Type B pancreatic cell (in vitro differentiated cells): ENCODE measurements around the gene INIP. TPM values are rescaled to one million over a fixed set of nuclear protein-coding genes. Genes with fewer than 3 reads are reported as not detected.

Source experiments
- DNase-seq: peaks from one replicate; pipeline ENCODE4 v3.0.0; 2021; ENCODE audit warnings: mixed read lengths; ENCODE audit not compliant: unreplicated experiment; ENCODE audit errors: extremely low spot score
- H3K27ac Mint-ChIP-seq: 2 replicates; pipeline ENCODE4 v1.8.0; 2021; ENCODE audit warnings: mild to moderate bottlenecking, mixed read lengths
- H3K27me3 Mint-ChIP-seq: 2 replicates; pipeline ENCODE4 v1.8.0; 2021; ENCODE audit warnings: mixed read lengths
- H3K36me3 Mint-ChIP-seq: 2 replicates; pipeline ENCODE4 v1.8.0; 2021; ENCODE audit warnings: mixed read lengths
- H3K4me1 Mint-ChIP-seq: one replicate; pipeline ENCODE4 v1.8.0; 2021; ENCODE audit warnings: mixed read lengths; ENCODE audit not compliant: unreplicated experiment
- H3K4me3 Mint-ChIP-seq: 2 replicates; pipeline ENCODE4 v1.8.0; 2021; ENCODE audit warnings: mild to moderate bottlenecking, mixed read lengths
- H3K9me3 Mint-ChIP-seq: 2 replicates; pipeline ENCODE4 v1.8.0; 2021; ENCODE audit warnings: mixed read lengths
- CTCF ChIP-seq: fragments of 200-600 bp; sonication (generic); conservative IDR thresholded peaks from 2 replicates; pipeline ENCODE4 v1.5.0; 2021; ENCODE audit warnings: antibody characterized with exemption, mild to moderate bottlenecking
- total RNA-seq: library from RNA; stranded (reverse); gene quantifications from 2 replicates; pipeline ENCODE4 v1.2.1, GENCODE V29; 2021; ENCODE audit warnings: low replicate concordance

The INIP gene
- total RNA-seq, 1 donor from 2014 or later: 34.5 TPM

- no peak overlapping the region for H3K4me3 Mint-ChIP-seq
- TF ChIP-seq CTCF: peak; percentile 73
- no peak for DNase-seq
- peaks cover 5% of the 10 kb centered on the region for H3K36me3 Mint-ChIP-seq
- no peaks in the 10 kb centered on the region for H3K9me3 Mint-ChIP-seq
- H3K27me3 Mint-ChIP-seq: no peaks in the 10 kb centered on the region
- H3K27ac Mint-ChIP-seq: peak overlapping the region; percentile 15
- peaks cover 8% of the 10 kb centered on the region for H3K4me1 Mint-ChIP-seq
These were observed 12.0 kb downstream of the INIP start for GRCh38 chr9:112705768-112706427.

GRCh38 chr9:112703304-112703703 is 14.6 kb downstream of the INIP start:
- H3K27me3 Mint-ChIP-seq: no peaks in the 10 kb centered on the region
- no peak for DNase-seq
- H3K4me1 Mint-ChIP-seq: peaks cover 8% of the 10 kb centered on the region
- H3K9me3 Mint-ChIP-seq: no peaks in the 10 kb centered on the region
- no peak overlapping the region for H3K4me3 Mint-ChIP-seq
- TF ChIP-seq CTCF: no peak
- peaks cover 8% of the 10 kb centered on the region for H3K36me3 Mint-ChIP-seq
- H3K27ac Mint-ChIP-seq: no peak overlapping the region

GRCh38 chr9:112700085-112700484 is 17.8 kb downstream of the INIP start:
- Mint-ChIP-seq H3K27ac (no peak overlapping the region), H3K27me3 (no peaks in the 10 kb centered on the region), H3K4me1 (no peaks in the 10 kb centered on the region), H3K36me3 (peaks cover 13% of the 10 kb centered on the region), H3K4me3 (no peak overlapping the region), H3K9me3 (no peaks in the 10 kb centered on the region)
- no peak for DNase-seq
- TF ChIP-seq CTCF: no peak

- Mint-ChIP-seq H3K9me3 (no peaks in the 10 kb centered on the region), H3K36me3 (peaks cover 17% of the 10 kb centered on the region), H3K27me3 (no peaks in the 10 kb centered on the region), H3K27ac (no peak overlapping the region), H3K4me1 (no peaks in the 10 kb centered on the region), H3K4me3 (no peak overlapping the region)
- DNase-seq: no peak
- TF ChIP-seq CTCF: no peak
These were observed 18.7 kb downstream of the INIP start for GRCh38 chr9:112699230-112699629.

- no peak for TF ChIP-seq CTCF
- peaks cover 33% of the 10 kb centered on the region for H3K36me3 Mint-ChIP-seq
- H3K4me3 Mint-ChIP-seq: no peak overlapping the region
- no peaks in the 10 kb centered on the region for H3K27me3 Mint-ChIP-seq
- DNase-seq: no peak
- no peaks in the 10 kb centered on the region for H3K9me3 Mint-ChIP-seq
- H3K27ac Mint-ChIP-seq: no peak overlapping the region
- H3K4me1 Mint-ChIP-seq: no peaks in the 10 kb centered on the region
These were observed 21.5 kb downstream of the INIP start for GRCh38 chr9:112696461-112696860.
